ENCODE results near the gene TYK2. TPM values are rescaled to one million over a fixed set of nuclear protein-coding genes. Genes with fewer than 3 reads are reported as not detected.

TYK2 gene
- total RNA-seq: 10 to 100 TPM; 57.3 to 59.3 TPM
- long read RNA-seq, full-length matches to known transcripts: 9 of 29 reads
- long read RNA-seq, partial matches to known transcripts: 13 of 29 reads
- long read RNA-seq, other reads (novel, unspliced or antisense): 7 of 29 reads

DNA sequence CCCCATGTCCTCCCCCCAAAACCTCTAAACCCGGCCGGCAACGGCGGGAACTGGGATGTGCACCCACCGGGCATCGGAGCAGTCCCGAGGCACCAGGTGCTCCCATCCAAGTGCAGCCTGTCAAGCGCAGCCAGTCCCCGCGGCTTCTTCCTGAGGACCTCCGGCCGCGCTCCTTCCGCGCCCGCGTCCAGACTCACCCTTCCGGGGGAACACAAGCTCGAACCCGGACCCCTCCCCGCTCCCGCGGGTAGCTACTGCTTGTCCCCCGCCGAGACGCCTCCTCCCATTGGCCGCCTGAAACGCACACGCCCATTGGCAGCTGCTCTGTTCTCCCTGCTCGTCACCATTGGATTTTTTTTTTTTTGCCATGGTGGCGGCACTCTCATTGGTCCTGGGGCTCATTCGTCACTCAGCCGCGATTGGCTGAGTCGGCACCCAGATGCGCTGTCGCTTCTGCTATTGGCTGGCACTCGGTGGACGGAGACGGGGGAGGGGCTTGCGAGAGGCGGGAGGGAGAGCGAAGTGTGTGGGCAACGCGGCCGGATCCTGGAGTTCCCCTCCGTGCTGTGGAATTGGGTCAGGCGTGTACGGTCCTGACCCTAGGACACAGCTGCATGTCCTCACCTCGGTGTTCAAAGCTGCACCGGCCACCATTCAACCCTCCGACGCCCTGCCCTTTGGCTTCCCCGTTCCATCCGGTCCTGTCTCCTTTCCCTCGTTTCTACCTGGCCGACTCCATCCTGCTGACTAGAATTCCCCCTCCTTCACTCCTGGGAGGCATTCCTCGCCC is at the start of gene TYK2:
TYK2 (minus strand) TSS at position 260 of the 790 bp plus-strand sequence. CDS start 2,166 bp downstream, outside the sequence.
- ATAC-seq: peak; percentile 99
- intact Hi-C loops (cut with DNase I): no loop called here

DNA sequence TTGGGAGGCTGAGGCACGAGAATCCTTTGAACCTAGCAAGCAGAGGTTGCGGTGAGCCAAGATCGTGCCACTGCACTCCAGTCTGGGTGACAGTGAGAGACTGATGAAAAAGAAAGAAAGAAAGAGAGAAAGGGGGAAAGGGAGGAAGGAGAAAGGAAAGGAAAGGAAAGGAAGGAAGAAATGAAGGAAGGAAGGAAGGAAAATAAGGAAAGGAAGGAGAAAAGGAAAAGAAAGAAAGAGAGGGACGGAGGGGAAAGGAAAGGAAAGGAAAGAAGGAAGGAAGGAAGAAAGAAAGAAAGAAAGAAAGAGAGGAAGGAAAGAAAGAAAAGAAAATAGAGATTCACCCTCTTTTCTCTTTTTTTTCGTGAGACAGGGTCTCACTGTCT is 48.6 kb upstream of the TYK2 start:
- ATAC-seq: no peak
- intact Hi-C loops (cut with DNase I): no loop called here
- no peak for DNase-seq

More for the DNA sequence above, at the start of gene TYK2:
- DNase-seq: peak; percentile 98

DNA sequence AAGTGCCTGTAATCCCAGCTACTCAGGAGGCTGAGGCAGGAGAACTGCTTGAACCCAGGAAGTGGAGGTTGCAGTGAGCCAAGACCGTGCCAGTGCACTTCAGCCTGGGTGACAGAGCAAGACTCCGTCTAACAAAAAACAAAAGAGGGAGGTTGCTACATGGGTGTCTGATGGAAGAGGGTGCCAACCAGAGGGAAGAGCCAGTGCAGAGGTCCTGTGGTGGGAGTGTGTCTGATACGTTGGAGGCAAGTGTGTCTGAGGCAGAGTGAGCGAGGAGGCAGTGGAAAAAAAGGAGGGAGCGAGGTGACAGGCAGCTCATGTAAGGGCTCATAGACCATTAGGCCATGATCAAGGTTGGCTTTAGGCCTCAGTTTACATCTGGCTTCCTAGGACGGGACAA is 46.8 kb upstream of the TYK2 start:
- no peak for DNase-seq
- intact Hi-C loops (cut with DNase I): no loop called here
- no peak for ATAC-seq

DNA sequence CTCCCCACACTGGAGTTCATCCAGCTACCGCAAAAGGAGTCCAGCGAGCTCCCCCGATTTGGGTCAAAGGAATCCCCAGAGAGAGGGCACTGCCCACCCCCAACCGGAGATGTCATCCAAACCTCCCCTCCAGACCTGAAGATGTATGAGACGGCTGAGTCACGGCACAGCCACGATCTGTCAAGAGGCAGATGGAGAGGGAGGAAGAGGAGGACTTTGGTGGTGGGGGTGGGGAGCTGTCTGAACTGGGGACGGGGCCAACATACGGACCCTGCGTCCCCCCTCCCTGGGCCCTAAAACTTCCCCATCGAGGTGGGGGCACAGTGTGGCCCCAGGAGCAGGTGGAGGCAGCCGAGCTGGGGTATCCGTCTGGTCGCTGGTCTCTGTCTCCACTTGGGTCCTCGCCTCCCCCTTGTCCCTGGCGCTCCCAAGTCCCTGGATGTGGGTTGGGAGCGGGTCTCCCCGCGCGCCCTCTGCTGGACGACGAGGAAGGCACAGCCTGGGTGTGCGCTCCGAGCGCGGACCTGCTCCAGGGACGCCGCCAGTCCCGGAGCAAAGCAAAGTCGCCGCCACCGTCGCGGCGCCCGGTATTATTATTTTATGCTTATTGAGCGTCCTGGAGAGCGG is 43.8 kb upstream of the TYK2 start:
- DNase-seq: peak; percentile 82

DNA sequence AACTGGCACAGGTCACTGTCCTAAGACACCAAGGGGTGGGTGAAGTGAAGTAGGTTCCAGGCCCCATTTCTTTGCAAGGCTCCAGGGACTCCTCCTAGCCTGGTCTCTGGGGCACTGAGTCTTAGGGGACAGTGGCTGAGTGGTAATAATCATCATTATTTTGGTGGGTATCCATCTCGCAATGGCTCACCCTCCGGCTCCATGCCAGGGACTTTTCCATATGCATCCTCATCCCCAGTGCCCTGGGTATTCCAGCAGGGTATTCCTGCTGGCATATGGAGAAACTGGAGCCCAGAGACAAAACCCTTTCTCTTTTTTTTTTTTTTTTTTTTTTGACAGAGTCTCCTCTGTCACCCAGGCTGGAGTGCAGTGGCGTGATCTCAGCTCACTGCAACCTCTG is 42.5 kb upstream of the TYK2 start:
- intact Hi-C loops (cut with DNase I): loop anchor here in 1 of 2 donors (2.0 kb wide), 1 partner anchor 18 kb away; no protein-coding TSS in a partner anchor
- DNase-seq (no peak), ATAC-seq (no peak)

More for the DNA sequence above, 43.8 kb upstream of the TYK2 start:
- intact Hi-C loops (cut with DNase I): no loop called here
- peak; percentile 84 to 90 for ATAC-seq

DNA sequence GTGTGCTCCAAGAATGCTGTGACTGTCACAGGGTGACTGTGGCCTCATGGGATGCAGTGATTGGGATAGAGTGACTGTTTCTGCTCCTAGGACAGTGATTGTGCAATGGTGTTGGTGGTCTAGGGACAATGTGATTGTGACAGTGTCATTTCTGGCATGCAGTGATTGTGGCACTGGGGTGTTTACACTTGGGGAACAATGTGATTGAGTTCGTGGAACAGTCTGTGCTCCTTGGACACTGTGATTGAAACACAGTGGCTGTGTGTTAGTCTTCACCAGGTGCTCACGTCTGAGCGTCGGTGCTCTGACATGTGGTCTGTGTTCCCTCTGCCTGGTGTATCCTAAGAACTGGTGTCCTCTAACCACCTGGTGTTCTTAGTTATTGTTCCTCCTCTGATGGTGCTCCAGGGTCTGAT is 41.7 kb upstream of the TYK2 start:
- DNase-seq: no peak
- intact Hi-C loops (cut with DNase I): loop anchor here in 1 of 2 donors (2.0 kb wide), 1 partner anchor 17 kb away; no protein-coding TSS in a partner anchor
- ATAC-seq: no peak

DNA sequence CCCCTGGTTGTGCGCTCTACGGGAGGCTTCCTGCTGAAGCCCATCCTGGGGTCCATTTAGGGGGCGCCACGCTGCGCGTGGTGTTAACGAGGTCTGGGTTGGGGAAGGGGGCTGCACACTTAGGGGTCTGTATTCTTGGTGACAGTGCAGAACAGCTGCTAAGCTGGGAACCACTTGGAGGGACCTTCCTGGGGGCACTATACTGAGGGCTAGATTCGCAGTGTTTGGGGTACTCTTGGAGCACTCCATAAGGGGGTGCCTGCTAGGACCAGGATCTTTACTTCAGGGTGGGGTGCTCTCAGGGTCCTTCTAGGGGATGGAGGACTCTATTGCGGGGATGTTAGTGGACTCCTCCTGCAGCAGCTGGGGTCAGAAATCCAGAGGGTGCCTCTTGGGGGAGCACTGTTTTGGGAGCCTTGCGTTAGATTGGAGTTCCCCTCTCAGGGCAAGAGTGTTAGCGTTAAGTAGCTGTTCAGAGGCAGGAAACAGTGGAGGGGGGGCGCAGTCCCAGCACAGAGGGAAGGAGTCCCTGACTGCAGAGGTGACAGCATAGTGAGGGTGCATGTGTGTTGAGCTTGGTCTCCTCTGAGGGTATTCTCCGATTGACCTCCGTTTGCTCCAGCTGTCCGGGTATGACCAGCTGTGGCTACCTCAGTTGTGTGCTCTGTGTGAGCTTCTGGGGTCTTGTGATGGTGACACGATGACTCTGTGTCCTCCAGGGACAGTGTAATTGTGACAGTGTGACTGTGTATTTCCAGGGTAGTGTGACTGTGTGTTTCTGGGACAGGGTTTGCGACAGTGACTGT is 41.1 kb upstream of the TYK2 start:
- ATAC-seq (no peak), DNase-seq (no peak)
- intact Hi-C loops (cut with DNase I): loop anchor here in 1 of 2 donors (2.0 kb wide), 1 partner anchor 17 kb away; no protein-coding TSS in a partner anchor

DNA sequence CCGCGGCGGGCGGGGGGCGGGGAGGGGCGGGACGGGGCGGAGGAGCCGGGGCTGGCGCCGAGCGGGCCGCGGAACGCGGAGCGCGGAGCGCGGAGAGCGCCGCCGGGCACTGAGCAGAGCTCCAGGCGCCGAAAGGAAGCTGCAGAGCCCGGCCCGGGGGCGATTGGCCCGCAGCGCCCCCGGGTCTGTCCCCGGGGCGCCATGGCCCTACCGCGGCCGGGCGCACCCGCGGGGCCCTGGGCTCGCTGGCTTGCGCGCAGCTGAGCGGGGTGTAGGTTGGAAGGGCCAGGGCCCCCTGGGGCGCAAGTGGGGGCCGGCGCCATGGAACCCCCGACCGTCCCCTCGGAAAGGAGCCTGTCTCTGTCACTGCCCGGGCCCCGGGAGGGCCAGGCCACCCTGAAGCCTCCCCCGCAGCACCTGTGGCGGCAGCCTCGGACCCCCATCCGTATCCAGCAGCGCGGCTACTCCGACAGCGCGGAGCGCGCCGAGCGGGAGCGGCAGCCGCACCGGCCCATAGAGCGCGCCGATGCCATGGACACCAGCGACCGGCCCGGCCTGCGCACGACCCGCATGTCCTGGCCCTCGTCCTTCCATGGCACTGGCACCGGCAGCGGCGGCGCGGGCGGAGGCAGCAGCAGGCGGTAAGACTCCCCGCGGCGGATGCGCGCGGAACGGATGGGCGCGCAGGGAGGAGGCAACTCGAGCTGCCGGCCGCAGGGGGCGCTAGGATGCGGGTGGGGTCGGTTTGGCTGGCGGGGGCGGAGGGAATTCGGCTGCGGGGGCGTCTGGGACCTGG is 40.3 kb upstream of the TYK2 start, which contains the start of gene PDE4A:
PDE4A (plus strand) TSS at position 95 of the 796 bp plus-strand sequence; CDS start at position 322, 227 bp downstream.
- ATAC-seq (no peak), DNase-seq (no peak)
- intact Hi-C loops (cut with DNase I): no loop called here

DNA sequence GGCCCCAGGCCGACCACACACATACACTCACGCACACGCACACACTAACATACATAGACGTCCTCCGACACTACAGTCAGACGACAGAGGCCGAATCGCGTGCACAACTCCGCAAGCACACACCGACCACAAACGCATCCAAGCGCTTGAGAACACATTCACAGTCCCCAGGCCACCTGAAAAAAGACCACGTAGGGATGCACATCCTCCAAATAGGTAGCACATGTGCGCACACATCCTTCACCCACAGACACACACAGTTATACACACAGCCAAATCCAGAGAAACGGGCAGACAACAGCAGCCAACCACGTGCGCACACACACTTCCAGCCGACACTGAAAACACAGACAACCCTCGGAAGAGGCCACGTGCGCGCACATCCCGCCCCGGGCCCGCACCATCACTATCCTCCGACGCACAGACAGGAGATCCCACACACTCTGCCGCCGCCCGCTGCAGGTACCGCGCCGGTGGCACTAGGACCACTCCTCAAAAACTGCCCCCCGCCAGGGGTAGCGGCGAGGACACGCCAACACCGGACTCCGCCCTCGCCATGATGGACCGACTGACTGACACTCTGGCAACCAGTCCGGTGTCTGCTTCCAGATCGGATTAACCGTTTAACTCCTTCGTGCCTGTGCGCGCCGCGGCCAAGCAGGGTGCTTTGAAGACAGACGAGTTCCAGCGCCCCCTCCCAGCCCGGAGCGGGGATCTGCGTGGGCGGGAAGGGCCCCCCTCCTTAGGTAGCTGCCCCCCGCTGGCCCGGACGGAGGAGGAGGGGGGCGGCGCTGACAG is 39.5 kb upstream of the TYK2 start:
- ATAC-seq: no peak
- no peak for DNase-seq
- intact Hi-C loops (cut with DNase I): no loop called here

DNA sequence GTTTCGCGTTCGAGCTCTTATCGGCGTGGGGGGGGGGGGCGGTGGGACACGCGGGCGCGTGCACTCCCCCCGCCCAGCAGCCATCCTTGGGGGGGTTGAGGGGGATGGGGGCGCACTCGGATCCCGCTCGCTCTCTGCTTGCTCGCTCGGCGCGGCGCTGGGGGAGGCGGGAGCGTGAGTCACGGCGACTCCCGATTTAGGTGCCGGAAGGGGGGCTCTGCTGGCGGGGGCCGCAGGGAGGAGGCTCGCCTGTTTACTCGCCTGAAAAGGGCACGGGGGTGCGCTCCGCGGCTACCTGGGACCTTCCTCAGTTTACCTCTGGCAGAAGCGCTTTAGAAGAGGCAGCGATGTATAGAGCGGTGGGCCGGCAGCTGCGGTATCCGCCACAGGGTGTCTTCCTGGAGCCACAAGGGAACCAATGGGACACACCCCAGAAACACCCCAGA is 38.9 kb upstream of the TYK2 start:
- no peak for DNase-seq
- intact Hi-C loops (cut with DNase I): no loop called here
- no peak for ATAC-seq

DNA sequence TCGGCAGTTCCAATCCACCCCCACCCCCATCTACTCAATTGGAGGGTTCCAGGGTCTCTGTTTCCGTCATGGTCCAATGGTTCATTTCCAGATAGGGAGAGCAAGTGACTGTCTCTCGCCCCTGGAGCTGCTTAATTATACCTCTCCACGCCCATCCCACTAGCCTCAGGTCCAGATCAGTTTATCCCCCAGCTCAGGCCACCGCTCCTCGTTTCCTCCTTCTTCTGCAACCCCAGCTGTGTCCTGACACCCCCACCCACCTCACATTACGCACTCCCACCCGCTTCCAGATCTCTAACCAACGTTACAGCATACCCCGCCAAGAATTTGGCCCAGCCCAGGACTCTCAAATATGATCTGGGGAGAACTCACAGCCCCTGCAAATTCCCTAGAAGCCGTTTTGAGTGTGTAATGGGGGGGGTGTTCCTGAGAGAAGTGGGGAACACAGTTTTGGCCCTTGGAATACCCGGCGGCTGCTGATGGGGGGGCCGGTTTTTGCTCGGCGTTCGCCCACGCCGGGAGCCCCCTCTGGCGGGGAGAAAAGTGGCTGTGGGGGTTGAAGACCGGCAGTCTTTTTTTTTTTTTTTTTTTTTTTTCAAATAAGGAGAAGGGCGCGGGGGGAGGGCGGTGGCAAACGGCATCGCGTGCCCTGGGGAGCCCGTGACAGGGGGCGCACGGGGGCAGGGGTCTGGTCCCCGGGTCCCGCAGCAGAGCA is 38.3 kb upstream of the TYK2 start:
- intact Hi-C loops (cut with DNase I): no loop called here
- DNase-seq (no peak), ATAC-seq (no peak)

DNA sequence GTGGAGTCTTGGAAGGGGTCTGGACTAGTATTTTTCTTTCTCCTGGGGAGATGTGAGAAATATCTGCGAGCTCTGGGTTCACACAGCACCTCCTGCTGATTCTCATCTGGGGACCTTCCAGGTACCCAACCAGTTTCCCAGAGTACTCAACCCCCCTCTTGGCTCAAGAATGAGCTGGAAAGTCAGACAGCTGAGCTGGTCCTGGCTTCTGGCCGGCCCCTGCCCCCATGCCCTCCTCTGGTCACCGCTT is 37.8 kb upstream of the TYK2 start:
- intact Hi-C loops (cut with DNase I): no loop called here
- DNase-seq: no peak

DNA sequence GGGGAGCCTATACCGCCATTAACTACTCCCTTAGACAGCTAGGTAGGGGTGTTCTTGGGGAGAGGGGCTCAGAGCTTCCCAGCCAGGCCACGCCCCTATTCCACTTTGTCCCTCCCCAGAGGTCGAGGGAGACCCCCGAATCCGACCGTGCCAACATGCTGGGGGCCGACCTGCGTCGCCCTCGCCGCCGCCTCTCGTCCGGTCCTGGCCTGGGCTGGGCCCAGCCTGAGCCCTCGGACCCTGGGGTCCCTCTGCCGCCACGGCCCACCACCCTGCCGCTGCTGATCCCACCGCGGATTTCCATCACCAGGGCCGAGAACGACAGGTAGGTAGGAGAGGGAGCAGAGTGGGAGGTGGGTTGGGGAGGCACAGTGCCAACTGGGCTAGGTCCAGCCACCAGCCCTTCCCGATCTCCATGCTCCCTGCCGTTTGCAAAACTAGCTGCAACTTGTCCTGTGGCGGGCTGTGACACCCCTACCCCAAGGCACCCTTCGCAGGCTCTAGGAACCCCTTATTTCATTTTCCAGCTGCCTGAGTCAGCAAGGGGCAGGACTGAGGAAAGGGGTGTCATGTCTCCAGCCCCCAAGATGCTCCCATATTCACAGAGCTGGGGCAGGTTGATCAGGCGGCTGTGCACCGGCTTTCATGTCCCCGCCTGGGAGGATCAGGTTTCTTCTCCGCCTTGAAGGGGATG is 37.3 kb upstream of the TYK2 start:
- ATAC-seq: no peak
- DNase-seq: no peak
- intact Hi-C loops (cut with DNase I): no loop called here

More for the DNA sequence above, 37.8 kb upstream of the TYK2 start:
- no peak for ATAC-seq

DNA sequence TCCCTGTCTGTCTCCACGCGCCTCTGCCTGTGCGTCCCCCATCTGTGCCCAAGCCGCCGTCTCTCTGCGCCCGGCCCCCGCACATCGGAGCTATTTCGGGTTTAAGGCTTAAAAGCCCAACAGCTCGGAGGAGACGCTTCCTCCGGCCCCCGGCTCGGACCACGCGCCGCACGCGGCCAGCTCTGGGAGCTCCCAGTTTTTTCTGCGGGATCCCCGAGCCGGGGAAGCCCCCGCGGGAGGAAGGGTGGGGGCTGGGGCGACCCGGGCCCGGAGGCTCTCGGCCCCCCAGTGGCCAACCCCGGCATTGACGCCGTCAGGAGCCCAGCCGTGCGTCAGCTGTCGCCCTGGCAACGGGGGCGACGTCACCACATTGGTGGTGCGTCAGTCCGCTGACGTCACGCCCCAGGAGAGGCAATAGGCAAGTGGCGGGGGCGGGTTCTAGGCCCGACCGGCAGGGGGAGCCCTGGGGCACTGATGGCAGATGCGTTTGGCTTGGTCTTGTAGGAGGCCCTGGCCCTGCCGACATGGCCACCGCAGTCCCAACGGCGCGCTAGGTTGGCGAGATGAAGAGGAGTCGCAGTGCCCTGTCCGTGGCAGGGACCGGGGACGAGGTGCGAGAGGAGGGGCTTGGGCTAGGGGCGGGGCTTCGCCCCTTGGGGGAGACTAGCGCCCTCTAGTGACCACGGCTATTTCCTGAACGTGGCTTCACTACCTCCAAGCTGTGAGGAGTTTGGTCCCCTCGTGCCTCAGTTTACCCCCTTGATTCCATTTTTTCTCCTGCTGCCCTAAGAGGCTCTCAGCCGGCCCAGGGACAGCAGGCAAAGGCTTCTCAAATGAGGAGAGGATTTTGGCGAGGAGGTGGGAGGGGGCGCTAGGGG is 36.2 kb upstream of the TYK2 start:
- peak; percentile 88 for DNase-seq
- intact Hi-C loops (cut with DNase I): no loop called here

DNA sequence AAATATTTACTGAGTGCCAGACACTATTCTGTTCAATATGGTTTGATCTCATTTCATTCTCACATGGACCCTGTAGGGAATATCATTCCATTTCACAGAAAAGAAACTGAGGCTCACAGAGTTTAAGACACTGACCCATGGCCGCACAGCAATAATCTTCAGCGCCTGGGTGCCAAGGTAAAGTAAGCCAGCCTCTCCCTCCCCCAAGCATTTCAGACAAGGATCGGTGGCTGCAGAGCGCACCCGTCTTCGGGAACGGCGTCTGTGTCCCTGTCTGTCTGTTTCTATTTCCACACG is 35.7 kb upstream of the TYK2 start:
- no peak for DNase-seq
- ATAC-seq: no peak
- intact Hi-C loops (cut with DNase I): no loop called here

More for the DNA sequence above, 36.2 kb upstream of the TYK2 start:
- peak; percentile 81 to 84 for ATAC-seq
